CD4-positive, alpha-beta T cell (primary cell): Measurements from ENCODE around the gene FCHSD1. TPM values are rescaled to one million over a fixed set of nuclear protein-coding genes. Genes with fewer than 3 reads are reported as not detected.
A peak's percentile ranks its signal among the peaks of the same experiment; 100 is the strongest.

Experiments
- ATAC-seq: fragments of 200-7000 bp; cut with Tn5 transposase; one replicate; pipeline ENCODE4 v1.10.0; 2022; ENCODE audit warnings: mild to moderate bottlenecking; ENCODE audit not compliant: poor library complexity
- CTCF ChIA-PET: fragments of 350-600 bp; sonication (Branson Sonifier 250); formaldehyde crosslinking; loops from one replicate; lab custom pipeline; 2021; ENCODE audit warnings: antibody characterized with exemption, inconsistent platforms; lab: Charles Lee
- POLR2A ChIA-PET: fragments of 350-600 bp; sonication (Branson Sonifier 250); formaldehyde crosslinking; loops from one replicate; lab custom pipeline; 2021; ENCODE audit warnings: antibody characterized with exemption, inconsistent platforms; lab: Charles Lee
- DNase-seq, 14 experiments: peaks; one replicate each; pipeline ENCODE4 v3.0.0-alpha.2; 2013 to 2020; ENCODE audit warnings: mixed read lengths in 2 of 14
- H3K27ac ChIP-seq, 2 donors: one replicate each; pipeline versions ENCODE4 v1.5.1 to v1.7.0; 2013; ENCODE audit warnings: low read length in 2 of 2, low read depth in 1 of 2, mild to moderate bottlenecking in 1 of 2
- H3K27me3 ChIP-seq, 2 experiments: 1 replicate in 1 of 2; 2 replicates in 1 of 2; pipeline versions ENCODE4 v1.6.1 to v1.7.0; 2013; ENCODE audit warnings: low read length in 2 of 2, control low read depth in 1 of 2, mild to moderate bottlenecking in 1 of 2, moderate library complexity in 1 of 2; ENCODE audit not compliant: insufficient read depth in 2 of 2, control insufficient read depth in 1 of 2
- H3K36me3 ChIP-seq: one replicate; pipeline ENCODE4 v1.6.1; 2013; ENCODE audit warnings: low read length, control low read depth; ENCODE audit not compliant: insufficient read depth
- H3K4me1 ChIP-seq: one replicate; pipeline ENCODE4 v1.6.1; 2013; ENCODE audit warnings: low read length, control low read depth; ENCODE audit not compliant: insufficient read depth
- H3K4me3 ChIP-seq: one replicate; pipeline ENCODE4 v1.5.1; 2013; ENCODE audit warnings: mild to moderate bottlenecking, low read length, moderate library complexity
- H3K9me3 ChIP-seq, 2 experiments: 1 replicate in 1 of 2; 2 replicates in 1 of 2; pipeline versions ENCODE4 v1.6.1 to v1.7.0; 2013; ENCODE audit warnings: low read length in 2 of 2, mild to moderate bottlenecking in 2 of 2, control low read depth in 1 of 2, moderate library complexity in 1 of 2; ENCODE audit not compliant: control insufficient read depth in 1 of 2, insufficient read depth in 1 of 2
- H3K27ac Mint-ChIP-seq: one replicate; pipeline ENCODE4 v1.8.0; 2020; ENCODE audit warnings: mixed read lengths
- H3K27me3 Mint-ChIP-seq: one replicate; pipeline ENCODE4 v1.8.0; 2021; ENCODE audit warnings: mixed read lengths
- H3K36me3 Mint-ChIP-seq: one replicate; pipeline ENCODE4 v1.8.0; 2021; ENCODE audit warnings: low read depth, mixed read lengths
- H3K4me1 Mint-ChIP-seq: one replicate; pipeline ENCODE4 v1.8.0; 2021; ENCODE audit warnings: low read depth, mixed read lengths
- H3K4me3 Mint-ChIP-seq: one replicate; pipeline ENCODE4 v1.8.0; 2020; ENCODE audit warnings: mild to moderate bottlenecking, mixed read lengths
- H3K9me3 Mint-ChIP-seq: one replicate; pipeline ENCODE4 v1.8.0; 2020; ENCODE audit warnings: mixed read lengths
- intact Hi-C, 2 experiments: fragments of 100-400 bp; cut with DNase I in 1 of 2; cut with micrococcal nuclease in 1 of 2; formaldehyde crosslinking; loops; one replicate each; pipeline versions ENCODE4 v1.15.1 to v1.9.0; 2023 to 2025; cut with DNase I, micrococcal nuclease
- total RNA-seq, 174 experiments: library from RNA in 2 of 174; stranded (reverse) in 2 of 174; gene quantifications; one replicate each; pipeline ENCODE4 v1.2.3 and lab custom pipeline; 2021 to 2026
- TF ChIP-seq, protein P1 (sequence below): fragments of 200-600 bp; IDR thresholded peaks from one replicate; pipeline ENCODE4 v1.8.0; 2022; ENCODE audit warnings: antibody characterized with exemption, mild to moderate bottlenecking

The FCHSD1 gene
- total RNA-seq, 2 experiments from 2014 or later, result 79.8 to 86.8 TPM

DNA sequence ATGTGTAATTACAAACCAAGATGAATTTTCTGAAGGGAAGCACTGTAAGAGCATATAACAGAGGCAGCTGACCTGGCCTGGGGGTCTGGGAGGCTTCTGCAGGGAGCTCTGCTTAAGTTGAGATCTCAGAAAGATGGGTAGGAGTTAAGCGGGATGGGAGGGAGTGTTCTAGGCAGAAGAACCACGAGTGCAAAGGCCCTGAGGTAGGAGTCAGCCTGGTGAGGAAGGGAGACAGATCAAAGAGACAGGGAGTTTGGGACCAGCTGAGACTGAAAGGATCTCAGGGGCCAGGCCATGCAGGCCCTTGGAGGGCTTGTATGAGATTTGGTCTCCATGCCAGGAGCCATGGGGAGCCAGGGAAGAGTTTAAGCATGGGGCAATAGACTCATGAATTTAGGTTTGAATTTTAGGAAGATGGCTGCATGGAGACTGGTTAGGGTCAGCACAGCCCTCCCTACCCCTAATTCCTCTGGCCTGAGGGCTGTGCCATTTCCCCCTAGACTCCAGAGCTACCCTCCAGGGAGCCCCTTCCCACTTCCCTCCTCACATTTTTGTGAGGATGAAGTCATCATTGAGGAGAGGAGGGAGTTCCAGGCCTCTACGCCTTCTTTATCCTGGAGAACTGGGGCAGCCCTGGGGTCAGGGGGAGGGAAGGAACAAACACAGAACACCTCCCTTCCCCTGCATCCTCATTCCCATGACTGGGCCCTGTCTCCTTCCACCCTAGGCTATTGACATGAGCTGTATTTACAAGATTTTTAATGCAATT, 35.6 kb upstream of the FCHSD1 start:
- ATAC-seq (no peak), DNase-seq (no peak)
- TF ChIP-seq, protein P1, sequence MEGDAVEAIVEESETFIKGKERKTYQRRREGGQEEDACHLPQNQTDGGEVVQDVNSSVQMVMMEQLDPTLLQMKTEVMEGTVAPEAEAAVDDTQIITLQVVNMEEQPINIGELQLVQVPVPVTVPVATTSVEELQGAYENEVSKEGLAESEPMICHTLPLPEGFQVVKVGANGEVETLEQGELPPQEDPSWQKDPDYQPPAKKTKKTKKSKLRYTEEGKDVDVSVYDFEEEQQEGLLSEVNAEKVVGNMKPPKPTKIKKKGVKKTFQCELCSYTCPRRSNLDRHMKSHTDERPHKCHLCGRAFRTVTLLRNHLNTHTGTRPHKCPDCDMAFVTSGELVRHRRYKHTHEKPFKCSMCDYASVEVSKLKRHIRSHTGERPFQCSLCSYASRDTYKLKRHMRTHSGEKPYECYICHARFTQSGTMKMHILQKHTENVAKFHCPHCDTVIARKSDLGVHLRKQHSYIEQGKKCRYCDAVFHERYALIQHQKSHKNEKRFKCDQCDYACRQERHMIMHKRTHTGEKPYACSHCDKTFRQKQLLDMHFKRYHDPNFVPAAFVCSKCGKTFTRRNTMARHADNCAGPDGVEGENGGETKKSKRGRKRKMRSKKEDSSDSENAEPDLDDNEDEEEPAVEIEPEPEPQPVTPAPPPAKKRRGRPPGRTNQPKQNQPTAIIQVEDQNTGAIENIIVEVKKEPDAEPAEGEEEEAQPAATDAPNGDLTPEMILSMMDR, result no peak
- Histone ChIP-seq H3K36me3 (no peaks in the 10 kb centered on the region), H3K4me1 (peaks cover 22% of the 10 kb centered on the region), H3K4me3 (no peak overlapping the region), H3K27ac (no peak overlapping the region), H3K9me3 (no peaks in the 10 kb centered on the region), H3K27me3 (no peaks in the 10 kb centered on the region)
- Mint-ChIP-seq H3K4me1 (peaks cover 20% of the 10 kb centered on the region), H3K27ac (no peak overlapping the region), H3K9me3 (no peaks in the 10 kb centered on the region), H3K36me3 (no peaks in the 10 kb centered on the region), H3K4me3 (no peak overlapping the region), H3K27me3 (peaks cover 12% of the 10 kb centered on the region)
- ChIA-PET POLR2A (no interaction called here), CTCF (interaction anchor here (1.2 kb wide), 1 partner anchor 193 kb away, joined by 5 read pairs; no protein-coding TSS in a partner anchor)
- intact Hi-C loops, result no loop called here

GRCh38 chr5:141685591-141685990, 34.4 kb upstream of the FCHSD1 start:
- ChIA-PET CTCF (no interaction called here), POLR2A (no interaction called here)
- no peaks in the 10 kb centered on the region for H3K9me3 Mint-ChIP-seq
- no peak for ATAC-seq
- H3K4me1 ChIP-seq, result peaks cover 32% of the 10 kb centered on the region
- DNase-seq, result no peak
- peaks cover 10% of the 10 kb centered on the region for H3K27me3 Mint-ChIP-seq
- no peaks in the 10 kb centered on the region for H3K36me3 Mint-ChIP-seq
- no peaks in the 10 kb centered on the region for H3K27me3 ChIP-seq
- H3K4me1 Mint-ChIP-seq, result peaks cover 27% of the 10 kb centered on the region
- no peak overlapping the region for H3K27ac ChIP-seq
- no peak overlapping the region for H3K27ac Mint-ChIP-seq
- TF ChIP-seq, protein P1, result no peak
- H3K4me3 Mint-ChIP-seq, result no peak overlapping the region
- H3K9me3 ChIP-seq, result no peaks in the 10 kb centered on the region
- no peaks in the 10 kb centered on the region for H3K36me3 ChIP-seq
- H3K4me3 ChIP-seq, result no peak overlapping the region
- intact Hi-C loops, result no loop called here

DNA sequence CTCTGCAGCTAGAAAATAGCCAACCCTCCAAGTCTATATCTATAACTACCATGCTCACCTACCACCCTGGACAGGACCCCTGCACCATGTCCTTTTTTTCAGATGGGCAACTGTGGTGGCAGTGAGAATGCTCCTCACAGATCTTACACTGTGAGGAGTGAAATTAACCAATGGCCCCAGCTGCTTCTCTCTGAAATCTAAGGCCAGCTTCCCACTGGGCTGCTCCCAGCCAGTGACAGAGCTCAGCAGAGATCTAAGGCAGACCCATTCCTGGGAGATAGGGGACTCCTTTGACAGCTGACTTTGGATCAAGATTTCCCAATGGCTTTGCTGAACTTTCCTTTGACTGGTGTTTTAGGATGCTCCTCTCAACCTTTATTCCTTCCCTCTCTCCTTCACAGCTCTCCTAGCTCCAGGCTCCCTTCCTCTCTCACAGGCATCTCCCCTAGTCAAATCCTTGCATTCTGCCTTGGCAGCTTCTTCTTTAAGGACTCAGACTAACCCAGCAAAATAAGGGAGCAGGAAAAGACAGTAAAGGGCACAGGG, 32.5 kb upstream of the FCHSD1 start:
- Mint-ChIP-seq H3K4me3 (peak overlapping the region; percentile 25), H3K27ac (no peak overlapping the region), H3K36me3 (no peaks in the 10 kb centered on the region), H3K9me3 (no peaks in the 10 kb centered on the region), H3K4me1 (peaks cover 29% of the 10 kb centered on the region), H3K27me3 (peaks cover 3% of the 10 kb centered on the region)
- ChIA-PET POLR2A (interaction anchor here (0.6 to 2.7 kb wide), 13 partner anchors 9 to 426 kb away, joined by 3 to 22 read pairs (median 5); partner anchors contain the start of genes DELE1, FCHSD1, HDAC3 and PCDH1), CTCF (interaction anchor here (1.3 to 3.2 kb wide), 4 partner anchors 9 to 277 kb away, joined by 5 to 17 read pairs (median 10); no protein-coding TSS in a partner anchor)
- H3K27me3 ChIP-seq, result no peaks in the 10 kb centered on the region
- H3K4me3 ChIP-seq, result no peak overlapping the region
- TF ChIP-seq, protein P1, result no peak
- ATAC-seq (no peak), DNase-seq (no peak)
- peaks cover 37% of the 10 kb centered on the region for H3K4me1 ChIP-seq
- intact Hi-C loops, result loop anchor here in 1 of 2 experiments (5.0 kb wide), 1 partner anchor 674 kb away; no protein-coding TSS in a partner anchor
- peak overlapping the region in 1 of 2 donors; percentile 3 for H3K27ac ChIP-seq
- no peaks in the 10 kb centered on the region for H3K9me3 ChIP-seq
- no peaks in the 10 kb centered on the region for H3K36me3 ChIP-seq
